Activated CD8-positive, alpha-beta memory T cell treated with anti-CD3 and anti-CD28 coated beads for 24 hours (primary cell): ENCODE measurements around the gene VIP.

Experiments
- DNase-seq: peaks from one replicate; pipeline ENCODE4 v3.0.0-alpha.2; 2020

Gene VIP

GRCh38 chr6:152783217-152783878 is 32.8 kb downstream of the VIP start:
- DNase-seq: no peak

DNA sequence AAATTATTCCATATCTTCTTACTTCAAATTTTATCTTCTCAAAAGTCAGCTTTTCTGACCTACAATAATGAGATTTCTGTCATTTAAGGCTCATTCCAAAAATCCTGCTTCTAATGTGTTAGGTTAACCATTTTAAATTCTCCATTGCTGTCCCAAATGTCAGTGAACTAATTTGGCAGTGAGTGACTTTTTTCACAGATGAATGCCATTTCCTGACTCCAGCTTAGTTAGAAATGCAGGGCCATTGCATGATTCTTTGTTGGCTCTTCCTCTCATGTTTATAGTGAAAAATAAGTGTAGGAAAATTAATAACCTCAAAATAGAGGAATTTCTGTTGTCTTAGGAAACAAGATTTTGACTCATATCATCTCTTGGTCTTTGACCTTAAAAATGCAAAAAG is 44.1 kb downstream of the VIP start:
- DNase-seq: no peak

GRCh38 chr6:152804150-152804549 is 53.6 kb downstream of the VIP start:
- no peak for DNase-seq
